Measurements from ENCODE around the gene SH3YL1. TPM values are rescaled to one million over a fixed set of nuclear protein-coding genes. Genes with fewer than 3 reads are reported as not detected.
A peak's percentile ranks its signal among the peaks of the same experiment; 100 is the strongest.

SH3YL1 gene
- total RNA-seq, 1 donor from 2014 or later: 55.5 TPM

- TF ChIP-seq CTCF (IDR thresholded peaks at IDR 0.05): no peak
- Mint-ChIP-seq H3K27ac (ENCODE audit: unreplicated experiment) (no peak overlapping the region), H3K36me3 (ENCODE audit: unreplicated experiment) (no peaks in the 10 kb centered on the region), H3K4me3 (ENCODE audit: unreplicated experiment) (no peak overlapping the region), H3K27me3 (ENCODE audit: unreplicated experiment) (peaks cover 26% of the 10 kb centered on the region), H3K9me3 (ENCODE audit: unreplicated experiment) (peaks cover 10% of the 10 kb centered on the region), H3K4me1 (ENCODE audit: unreplicated experiment) (no peaks in the 10 kb centered on the region)
- no peak for DNase-seq (ENCODE audit: extremely low spot score, unreplicated experiment)
These were observed 54.4 kb downstream of the SH3YL1 start for GRCh38 chr2:209470-209869.

GRCh38 chr2:208335-208734 is 55.5 kb downstream of the SH3YL1 start:
- Mint-ChIP-seq H3K4me1 (ENCODE audit: unreplicated experiment) (no peaks in the 10 kb centered on the region), H3K9me3 (ENCODE audit: unreplicated experiment) (peaks cover 10% of the 10 kb centered on the region), H3K27ac (ENCODE audit: unreplicated experiment) (no peak overlapping the region), H3K36me3 (ENCODE audit: unreplicated experiment) (no peaks in the 10 kb centered on the region), H3K4me3 (ENCODE audit: unreplicated experiment) (no peak overlapping the region), H3K27me3 (ENCODE audit: unreplicated experiment) (peaks cover 27% of the 10 kb centered on the region)
- TF ChIP-seq CTCF (IDR thresholded peaks at IDR 0.05): no peak
- DNase-seq (ENCODE audit: extremely low spot score, unreplicated experiment): no peak

- H3K4me1 Mint-ChIP-seq (ENCODE audit: unreplicated experiment): peaks cover 6% of the 10 kb centered on the region
- DNase-seq (ENCODE audit: extremely low spot score, unreplicated experiment): no peak
- peaks cover 10% of the 10 kb centered on the region for H3K27me3 Mint-ChIP-seq (ENCODE audit: unreplicated experiment)
- no peak for TF ChIP-seq CTCF (IDR thresholded peaks at IDR 0.05)
- no peak overlapping the region for H3K27ac Mint-ChIP-seq (ENCODE audit: unreplicated experiment)
- peak overlapping the region; percentile 2 for H3K4me3 Mint-ChIP-seq (ENCODE audit: unreplicated experiment)
- no peaks in the 10 kb centered on the region for H3K36me3 Mint-ChIP-seq (ENCODE audit: unreplicated experiment)
- H3K9me3 Mint-ChIP-seq (ENCODE audit: unreplicated experiment): peaks cover 5% of the 10 kb centered on the region
These were observed 59.8 kb downstream of the SH3YL1 start for GRCh38 chr2:203984-204383.

- H3K27me3 Mint-ChIP-seq (ENCODE audit: unreplicated experiment): peaks cover 10% of the 10 kb centered on the region
- no peak overlapping the region for H3K4me3 Mint-ChIP-seq (ENCODE audit: unreplicated experiment)
- H3K27ac Mint-ChIP-seq (ENCODE audit: unreplicated experiment): no peak overlapping the region
- no peak for TF ChIP-seq CTCF (IDR thresholded peaks at IDR 0.05)
- no peaks in the 10 kb centered on the region for H3K36me3 Mint-ChIP-seq (ENCODE audit: unreplicated experiment)
- H3K4me1 Mint-ChIP-seq (ENCODE audit: unreplicated experiment): peaks cover 6% of the 10 kb centered on the region
- DNase-seq (ENCODE audit: extremely low spot score, unreplicated experiment): no peak
- peaks cover 5% of the 10 kb centered on the region for H3K9me3 Mint-ChIP-seq (ENCODE audit: unreplicated experiment)
These were observed 60.4 kb downstream of the SH3YL1 start for GRCh38 chr2:203401-203800.

GRCh38 chr2:202945-203344 is 60.9 kb downstream of the SH3YL1 start:
- Mint-ChIP-seq H3K27ac (ENCODE audit: unreplicated experiment) (no peak overlapping the region), H3K27me3 (ENCODE audit: unreplicated experiment) (peaks cover 5% of the 10 kb centered on the region), H3K9me3 (ENCODE audit: unreplicated experiment) (peaks cover 5% of the 10 kb centered on the region), H3K36me3 (ENCODE audit: unreplicated experiment) (no peaks in the 10 kb centered on the region), H3K4me3 (ENCODE audit: unreplicated experiment) (no peak overlapping the region), H3K4me1 (ENCODE audit: unreplicated experiment) (peaks cover 6% of the 10 kb centered on the region)
- no peak for TF ChIP-seq CTCF (IDR thresholded peaks at IDR 0.05)
- no peak for DNase-seq (ENCODE audit: extremely low spot score, unreplicated experiment)
